ENCODE data around the gene XAB2. TPM values are rescaled to one million over a fixed set of nuclear protein-coding genes. Genes with fewer than 3 reads are reported as not detected.
A peak's percentile ranks its signal among the peaks of the same experiment; 100 is the strongest.

Gene XAB2
- 29.5 and 33.0 TPM in 2 replicates for total RNA-seq (2014; rRNA removed; shearing (Covaris generic))

DNA sequence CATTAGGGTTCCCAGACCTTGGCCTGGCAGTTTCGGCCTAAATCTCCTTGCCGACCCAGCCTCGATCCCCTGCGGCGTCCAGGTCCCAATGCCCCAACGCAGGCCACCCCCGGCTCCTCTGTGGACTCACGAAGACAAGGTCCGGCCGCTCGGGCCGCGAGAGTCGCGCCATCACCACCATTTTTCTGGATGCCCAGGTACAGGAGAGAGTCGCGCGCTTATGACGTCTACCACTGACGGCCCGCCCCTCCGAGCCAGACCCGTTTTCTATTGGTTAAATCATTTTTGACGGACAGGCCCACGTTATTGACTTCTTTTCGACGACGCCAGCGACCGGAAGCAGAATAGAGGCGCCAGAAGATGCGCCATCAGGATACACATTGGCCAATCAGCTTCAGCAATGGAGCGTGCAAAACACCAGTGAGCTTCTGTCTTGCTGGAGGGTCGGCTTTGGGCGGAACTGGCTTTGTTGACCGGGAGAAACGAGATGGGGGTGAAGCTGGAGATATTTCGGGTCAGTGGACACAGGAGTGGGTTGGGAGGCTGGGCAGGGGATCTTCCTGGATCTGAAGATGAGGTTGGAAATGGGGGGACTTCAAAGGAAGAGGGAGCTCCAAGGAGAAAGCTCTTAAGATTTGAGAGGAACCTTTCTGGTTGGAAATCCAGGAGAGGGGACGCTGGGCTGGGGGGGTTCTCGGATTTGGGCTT, at the start of gene XAB2, which contains the start of gene PET100:
Gene XAB2 (minus strand): TSS at position 199 of the 708 bp plus-strand sequence. CDS start 18 bp downstream, at position 181.
Gene PET100 (plus strand): TSS at position 447 of the 708 bp plus-strand sequence. CDS start 41 bp downstream, at position 488.
- Histone ChIP-seq H3K27ac (peak within 1 kb of the TSS; percentile 61), H3K4me3 (peak within 1 kb of the TSS; percentile 90), H3K4me1 (no peaks in the 10 kb centered on the region), H3K27me3 (no peaks in the 10 kb centered on the region), H3K9me3 (replicated peaks) (no peaks in the 10 kb centered on the region), H3K36me3 (0 out of 2 replicates have a peak, but pooled peaks cover 5% of the 10 kb centered on the region)
- DNase-seq: peak; percentile 96 to 98

GRCh38 chr19:7677669-7678311, 48.4 kb upstream of the XAB2 start:
- Histone ChIP-seq H3K27me3 (peaks cover 2% of the 10 kb centered on the region; the same call in 1 of the 2 replicates), H3K4me1 (no peaks in the 10 kb centered on the region), H3K27ac (no peak overlapping the region), H3K9me3 (replicated peaks) (no peaks in the 10 kb centered on the region), H3K36me3 (no peaks in the 10 kb centered on the region; the same call in 1 of the 2 replicates), H3K4me3 (no peak overlapping the region)
- no peak for DNase-seq

DNA sequence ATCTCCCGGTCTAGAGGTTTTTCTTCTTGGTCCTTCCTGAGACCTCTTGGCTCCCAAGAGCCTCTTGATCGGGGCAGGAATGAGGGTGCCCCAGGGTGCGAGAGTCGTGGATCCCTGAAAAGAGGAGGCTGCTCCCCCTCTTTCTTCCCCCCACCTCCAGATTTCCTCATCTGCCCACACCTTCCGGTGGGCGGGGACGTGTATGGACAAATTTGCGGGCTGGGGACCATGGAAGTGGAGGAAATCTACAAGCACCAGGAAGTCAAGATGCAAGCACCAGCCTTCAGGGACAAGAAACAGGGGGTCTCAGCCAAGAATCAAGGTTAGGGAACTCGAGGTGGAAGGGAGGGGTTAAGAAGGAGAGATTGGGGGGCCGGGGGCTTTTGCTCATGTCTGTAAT, 47.5 kb upstream of the XAB2 start, which contains the start of gene MCEMP1:
Gene MCEMP1 (plus strand): TSS at position 237 of the 400 bp plus-strand sequence. CDS start 31 bp downstream, at position 268.
- no peaks in the 10 kb centered on the region for H3K36me3 ChIP-seq
- no peak for DNase-seq
- no peak within 1 kb of the TSS for H3K27ac ChIP-seq
- H3K27me3 ChIP-seq: peaks cover 2% of the 10 kb centered on the region; the same call in 1 of the 2 replicates
- no peak within 1 kb of the TSS for H3K4me3 ChIP-seq
- no peaks in the 10 kb centered on the region for H3K4me1 ChIP-seq
- no peaks in the 10 kb centered on the region for H3K9me3 ChIP-seq (replicated peaks)

GRCh38 chr19:7676376-7676775, 47.0 kb upstream of the XAB2 start:
- Histone ChIP-seq H3K4me1 (no peaks in the 10 kb centered on the region), H3K27me3 (peaks cover 2% of the 10 kb centered on the region; the same call in 1 of the 2 replicates), H3K4me3 (no peak overlapping the region), H3K27ac (no peak overlapping the region), H3K36me3 (no peaks in the 10 kb centered on the region), H3K9me3 (replicated peaks) (no peaks in the 10 kb centered on the region)
- no peak for DNase-seq

- H3K9me3 ChIP-seq (replicated peaks): no peaks in the 10 kb centered on the region
- no peaks in the 10 kb centered on the region for H3K36me3 ChIP-seq
- peak; percentile 72 to 87 for DNase-seq
- H3K27me3 ChIP-seq: peaks cover 2% of the 10 kb centered on the region; the same call in 1 of the 2 replicates
- H3K27ac ChIP-seq: no peak overlapping the region
- H3K4me3 ChIP-seq: 0 out of 2 replicates have a peak overlapping the region, but pooled peaks have one; percentile 22
- H3K4me1 ChIP-seq: no peaks in the 10 kb centered on the region
These were observed 45.0 kb upstream of the XAB2 start for GRCh38 chr19:7674010-7675005.

DNA sequence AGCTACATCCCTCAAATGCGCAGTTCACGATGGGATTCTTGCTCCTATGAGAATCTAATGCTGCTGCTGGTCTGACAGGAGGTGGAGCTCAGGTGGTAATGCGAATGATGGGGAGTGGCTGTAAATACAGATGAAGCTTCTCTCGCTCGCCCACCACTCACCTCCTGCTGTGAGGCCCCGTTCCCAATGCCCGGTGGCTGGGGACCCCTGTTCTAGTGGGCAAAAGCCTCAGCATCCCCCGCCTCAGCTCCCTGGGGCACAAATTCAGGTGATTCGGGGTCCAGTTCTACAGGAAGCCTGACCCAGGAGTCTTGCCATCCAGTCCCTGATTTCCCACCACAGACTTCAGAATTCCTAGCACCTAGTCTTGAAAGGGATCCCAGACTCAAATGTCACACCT, 43.2 kb upstream of the XAB2 start:
- Histone ChIP-seq H3K4me3 (no peak overlapping the region), H3K36me3 (no peaks in the 10 kb centered on the region), H3K27ac (no peak overlapping the region), H3K4me1 (no peaks in the 10 kb centered on the region), H3K27me3 (no peaks in the 10 kb centered on the region; the same call in 1 of the 2 replicates), H3K9me3 (replicated peaks) (no peaks in the 10 kb centered on the region)
- no peak for DNase-seq

DNA sequence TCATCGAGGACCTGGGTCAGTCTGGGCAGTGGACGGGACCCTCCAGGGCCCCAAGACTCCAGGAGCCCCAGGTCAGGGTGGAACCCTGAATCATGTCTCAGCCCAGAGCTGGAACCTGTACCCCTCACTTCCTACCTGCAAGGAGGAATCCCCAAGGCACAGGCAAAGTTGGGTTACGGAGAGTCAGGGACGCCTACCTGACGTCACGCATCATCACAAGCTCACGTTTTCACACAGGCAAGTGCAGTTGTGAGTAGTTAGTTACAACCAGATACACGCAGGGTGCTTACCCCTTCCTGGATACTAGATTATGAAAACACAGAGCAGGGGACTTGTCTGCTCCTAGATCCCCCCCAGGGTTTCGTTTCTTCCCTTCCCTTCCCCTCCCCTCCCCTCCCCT, 41.4 kb upstream of the XAB2 start:
- Histone ChIP-seq H3K36me3 (no peaks in the 10 kb centered on the region), H3K4me1 (no peaks in the 10 kb centered on the region), H3K27ac (no peak overlapping the region), H3K4me3 (no peak overlapping the region), H3K9me3 (replicated peaks) (no peaks in the 10 kb centered on the region), H3K27me3 (no peaks in the 10 kb centered on the region)
- DNase-seq: no peak

DNA sequence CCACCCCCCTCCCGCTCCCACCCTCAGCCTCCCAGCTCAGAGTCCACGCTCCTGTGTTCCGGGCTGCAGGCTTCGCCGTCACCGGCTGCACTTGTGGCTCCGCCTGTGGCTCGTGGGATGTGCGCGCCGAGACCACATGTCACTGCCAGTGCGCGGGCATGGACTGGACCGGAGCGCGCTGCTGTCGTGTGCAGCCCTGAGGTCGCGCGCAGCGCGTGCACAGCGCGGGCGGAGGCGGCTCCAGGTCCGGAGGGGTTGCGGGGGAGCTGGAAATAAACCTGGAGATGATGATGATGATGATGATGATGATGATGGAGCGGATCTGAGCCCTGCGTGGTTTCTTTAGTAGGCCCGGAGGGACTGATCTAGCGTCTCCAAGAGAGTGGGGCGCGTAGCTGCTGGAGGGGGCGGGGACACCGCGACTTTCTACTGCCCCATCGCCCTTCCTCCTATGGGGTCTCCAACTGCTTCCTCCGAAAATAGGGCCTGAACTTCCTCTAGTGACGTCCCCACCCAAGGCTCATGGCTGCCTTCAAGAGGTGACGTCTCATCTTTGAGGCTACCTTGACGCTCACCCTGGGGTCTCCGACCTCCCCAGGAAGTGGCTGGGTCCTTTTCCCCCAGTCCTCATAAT, 40.9 kb upstream of the XAB2 start:
- Histone ChIP-seq H3K4me1 (no peaks in the 10 kb centered on the region), H3K27me3 (no peaks in the 10 kb centered on the region), H3K4me3 (no peak overlapping the region), H3K9me3 (replicated peaks) (no peaks in the 10 kb centered on the region), H3K36me3 (no peaks in the 10 kb centered on the region), H3K27ac (no peak overlapping the region)
- no peak for DNase-seq

DNA sequence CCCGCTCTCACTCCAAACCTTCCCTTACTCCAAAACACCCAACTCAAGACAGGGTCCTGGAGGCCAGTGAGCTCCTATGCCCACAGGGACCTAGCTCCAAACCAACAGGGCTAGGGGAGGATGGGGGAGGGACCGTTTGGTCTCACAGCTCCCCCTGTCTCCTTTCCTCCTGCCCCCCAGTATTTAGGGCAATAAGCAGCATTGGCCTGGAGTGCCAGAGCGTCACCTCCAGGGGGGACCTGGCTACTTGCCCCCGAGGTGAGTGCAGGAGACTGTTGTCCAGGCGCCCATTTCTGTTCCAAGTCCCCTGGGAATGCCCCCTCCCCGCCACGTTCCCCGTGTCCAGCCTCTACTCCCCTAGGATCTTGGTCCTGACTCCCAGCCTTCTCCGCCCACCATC, 40.3 kb upstream of the XAB2 start:
- Histone ChIP-seq H3K27me3 (no peaks in the 10 kb centered on the region), H3K4me3 (no peak overlapping the region), H3K36me3 (no peaks in the 10 kb centered on the region), H3K27ac (no peak overlapping the region), H3K9me3 (replicated peaks) (no peaks in the 10 kb centered on the region), H3K4me1 (no peaks in the 10 kb centered on the region)
- DNase-seq: no peak

DNA sequence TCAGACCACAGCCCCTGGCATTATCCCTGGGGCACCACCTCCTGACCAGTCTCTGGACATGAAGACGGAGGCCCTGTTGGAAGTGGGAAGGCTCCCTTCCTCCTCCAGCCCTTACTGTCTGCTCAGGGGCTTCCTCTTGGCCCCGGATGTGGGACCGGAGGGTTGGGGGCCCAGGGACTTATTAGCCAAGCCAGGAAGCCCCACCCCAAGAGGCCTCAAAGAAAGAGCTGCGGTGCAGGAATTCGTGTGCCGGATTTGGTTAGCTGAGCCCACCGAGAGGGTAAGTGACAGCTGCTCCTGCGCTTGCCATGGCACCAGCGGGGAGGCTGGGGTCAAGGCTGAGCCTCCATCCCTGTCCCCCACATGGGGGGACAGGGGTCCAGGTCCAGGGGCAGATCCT, 39.5 kb upstream of the XAB2 start, which contains the start of gene RETN:
Gene RETN (plus strand): TSS at position 208 of the 400 bp plus-strand sequence. CDS start 278 bp downstream, outside the sequence.
- no peaks in the 10 kb centered on the region for H3K27me3 ChIP-seq
- H3K4me3 ChIP-seq: no peak within 1 kb of the TSS
- no peak for DNase-seq
- H3K27ac ChIP-seq: no peak within 1 kb of the TSS
- H3K4me1 ChIP-seq: no peaks in the 10 kb centered on the region
- no peaks in the 10 kb centered on the region for H3K36me3 ChIP-seq
- H3K9me3 ChIP-seq (replicated peaks): no peaks in the 10 kb centered on the region

GRCh38 chr19:7665076-7665475, 35.7 kb upstream of the XAB2 start:
- Histone ChIP-seq H3K4me3 (no peak overlapping the region), H3K27ac (no peak overlapping the region), H3K9me3 (replicated peaks) (no peaks in the 10 kb centered on the region), H3K4me1 (no peaks in the 10 kb centered on the region), H3K27me3 (no peaks in the 10 kb centered on the region), H3K36me3 (no peaks in the 10 kb centered on the region)
- DNase-seq: no peak

DNA sequence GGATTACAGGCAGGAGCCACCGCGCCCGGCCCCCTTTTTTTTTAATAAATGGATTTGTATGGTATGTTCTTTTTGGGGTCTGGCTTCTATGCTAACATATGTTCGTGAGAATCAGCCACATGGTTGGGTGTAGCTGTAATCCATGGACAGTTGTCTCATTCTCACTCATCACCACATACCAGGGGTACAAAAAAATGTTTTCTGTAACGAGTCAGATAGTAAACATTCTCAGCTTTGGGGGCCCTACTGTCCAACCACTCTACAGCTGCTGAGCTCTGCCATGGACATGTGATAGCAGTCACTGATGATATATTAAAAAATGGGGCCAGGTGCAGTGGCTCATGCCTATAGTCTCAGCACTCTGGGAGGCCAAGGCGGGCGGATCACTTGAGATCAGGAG, 34.4 kb upstream of the XAB2 start:
- Histone ChIP-seq H3K9me3 (replicated peaks) (no peaks in the 10 kb centered on the region), H3K36me3 (no peaks in the 10 kb centered on the region), H3K4me1 (no peaks in the 10 kb centered on the region), H3K4me3 (no peak overlapping the region), H3K27me3 (no peaks in the 10 kb centered on the region; the same call in 1 of the 2 replicates), H3K27ac (no peak overlapping the region)
- DNase-seq: peak; percentile 52 to 56

DNA sequence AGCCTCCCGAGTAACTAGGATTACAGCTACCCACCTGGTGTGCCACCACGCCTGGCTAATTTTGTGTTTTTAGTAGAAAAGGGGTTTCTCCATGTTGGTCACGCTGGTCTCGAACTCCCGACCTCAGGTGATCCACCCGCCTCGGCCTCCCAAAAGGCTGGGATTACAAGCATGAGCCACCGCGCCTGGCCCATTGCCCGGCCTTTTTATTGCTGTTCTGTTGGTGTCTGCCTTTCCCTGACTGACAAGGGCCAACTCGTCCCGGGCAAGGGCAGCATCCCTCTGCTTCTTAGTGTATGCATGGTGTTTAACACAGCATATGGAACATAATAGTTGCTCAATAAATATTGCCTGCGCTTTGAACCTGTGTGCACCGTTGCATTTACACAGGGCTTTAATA, 33.3 kb upstream of the XAB2 start:
- H3K27me3 ChIP-seq: no peaks in the 10 kb centered on the region; the same call in 1 of the 2 replicates
- no peak overlapping the region for H3K4me3 ChIP-seq
- H3K4me1 ChIP-seq: no peaks in the 10 kb centered on the region
- H3K9me3 ChIP-seq (replicated peaks): no peaks in the 10 kb centered on the region
- H3K36me3 ChIP-seq: no peaks in the 10 kb centered on the region
- DNase-seq: no peak
- no peak overlapping the region for H3K27ac ChIP-seq
